H9 (cell line): ENCODE data around the gene TNIP1. TPM values are rescaled to one million over a fixed set of nuclear protein-coding genes. Genes with fewer than 3 reads are reported as not detected.

ENCODE experiments used
- DNase-seq: peaks from one replicate; pipeline ENCODE4 v3.0.0-alpha.2; 2017
- H2AFZ ChIP-seq: one replicate; pipeline ENCODE4 v1.6.1; 2013; ENCODE audit warnings: mild to moderate bottlenecking, low read length, control low read depth, moderate library complexity
- H2AK5ac ChIP-seq: 2 replicates; pipeline ENCODE4 v1.6.1; 2013; ENCODE audit warnings: low read length, control low read depth, mixed read lengths; ENCODE audit not compliant: insufficient read length
- H2BK120ac ChIP-seq: one replicate; pipeline ENCODE4 v1.6.1; 2013; ENCODE audit warnings: low read depth, mild to moderate bottlenecking, low read length, control low read depth, inconsistent platforms; ENCODE audit not compliant: poor library complexity, severe bottlenecking
- H2BK12ac ChIP-seq: 2 replicates; pipeline ENCODE4 v1.6.1; 2013; ENCODE audit warnings: low read length, control low read depth, mixed read lengths, low read depth; ENCODE audit not compliant: insufficient read length
- H2BK15ac ChIP-seq: 2 replicates; pipeline ENCODE4 v1.6.1; 2013; ENCODE audit warnings: low read depth, low read length, control low read depth
- H2BK20ac ChIP-seq: one replicate; pipeline ENCODE4 v1.6.1; 2013; ENCODE audit warnings: low read depth, mild to moderate bottlenecking, low read length, control low read depth, inconsistent platforms; ENCODE audit not compliant: poor library complexity, severe bottlenecking
- H2BK5ac ChIP-seq: 2 replicates; pipeline ENCODE4 v1.6.1; 2013; ENCODE audit warnings: low read length, control low read depth, mixed read lengths; ENCODE audit not compliant: insufficient read length
- H3K14ac ChIP-seq: 2 replicates; pipeline ENCODE4 v1.6.1; 2013; ENCODE audit warnings: low read length, control low read depth; ENCODE audit not compliant: insufficient read depth
- H3K18ac ChIP-seq: 2 replicates; pipeline ENCODE4 v1.6.1; 2013; ENCODE audit warnings: low read depth, mild to moderate bottlenecking, mixed read lengths, low read length, control low read depth; ENCODE audit not compliant: insufficient read length
- H3K23ac ChIP-seq: 2 replicates; pipeline ENCODE4 v1.6.1; 2013; ENCODE audit warnings: low read length, control low read depth, mixed read lengths, low read depth; ENCODE audit not compliant: insufficient read length
- H3K23me2 ChIP-seq: 2 replicates; pipeline ENCODE4 v1.6.1; 2013; ENCODE audit warnings: low read depth, mild to moderate bottlenecking, mixed read lengths, low read length, control low read depth; ENCODE audit not compliant: insufficient read length, poor library complexity, severe bottlenecking
- H3K27ac ChIP-seq: 2 replicates; pipeline ENCODE4 v1.5.1; 2013; ENCODE audit warnings: low read length, control low read depth, mixed read lengths, low read depth; ENCODE audit not compliant: insufficient read length
- H3K27me3 ChIP-seq: 2 replicates; pipeline ENCODE4 v1.6.1; 2013; ENCODE audit warnings: low read length, control low read depth, inconsistent platforms; ENCODE audit not compliant: insufficient read depth
- H3K4ac ChIP-seq: 2 replicates; pipeline ENCODE4 v1.6.1; 2013; ENCODE audit warnings: low read depth, mild to moderate bottlenecking, control low read depth, inconsistent platforms, low read length, moderate library complexity
- H3K4me1 ChIP-seq: 2 replicates; pipeline ENCODE4 v1.6.1; 2013; ENCODE audit warnings: low read length, control low read depth, inconsistent platforms; ENCODE audit not compliant: insufficient read depth
- H3K4me2 ChIP-seq: 2 replicates; pipeline ENCODE4 v1.6.1; 2013; ENCODE audit warnings: low read length, control low read depth, mixed read lengths; ENCODE audit not compliant: insufficient read length, insufficient read depth
- H3K56ac ChIP-seq: 2 replicates; pipeline ENCODE4 v1.6.1; 2013; ENCODE audit warnings: low read depth, mild to moderate bottlenecking, mixed read lengths, low read length, control low read depth; ENCODE audit not compliant: insufficient read length
- H3K79me1 ChIP-seq: 2 replicates; pipeline ENCODE4 v1.6.1; 2013; ENCODE audit warnings: low read depth, mild to moderate bottlenecking, moderate library complexity, low read length, control low read depth, inconsistent platforms; ENCODE audit not compliant: insufficient read depth, poor library complexity, severe bottlenecking
- H3K79me2 ChIP-seq: 2 replicates; pipeline ENCODE4 v1.6.1; 2013; ENCODE audit warnings: low read length, control low read depth, inconsistent platforms; ENCODE audit not compliant: insufficient read depth
- H3K9ac ChIP-seq: 2 replicates; pipeline ENCODE4 v1.6.1; 2013; ENCODE audit warnings: low read length, control low read depth, mixed read lengths; ENCODE audit not compliant: insufficient read length; ENCODE audit errors: extremely low read depth
- H3K9me3 ChIP-seq: one replicate; pipeline ENCODE4 v1.6.1; 2013; ENCODE audit warnings: low read depth, low read length, inconsistent platforms; ENCODE audit not compliant: control insufficient read depth
- H3T11ph ChIP-seq: one replicate; pipeline ENCODE4 v1.6.1; 2013; ENCODE audit warnings: mild to moderate bottlenecking, low read length, control low read depth, inconsistent platforms
- H4K20me1 ChIP-seq: one replicate; pipeline ENCODE4 v1.6.1; 2013; ENCODE audit not compliant: control insufficient read depth, insufficient read length, insufficient read depth
- H4K5ac ChIP-seq: 2 replicates; pipeline ENCODE4 v1.6.1; 2013; ENCODE audit warnings: low read depth, mild to moderate bottlenecking, mixed read lengths, low read length, control low read depth; ENCODE audit not compliant: insufficient read length
- H4K8ac ChIP-seq: replicated peaks from 2 replicates; pipeline ENCODE4 v1.6.1; 2013; ENCODE audit warnings: low read length, control low read depth, mixed read lengths, low read depth; ENCODE audit not compliant: insufficient read length
- H4K91ac ChIP-seq: 2 replicates; pipeline ENCODE4 v1.6.1; 2013; ENCODE audit warnings: low read depth, mild to moderate bottlenecking, moderate library complexity, mixed read lengths, low read length, control low read depth; ENCODE audit not compliant: insufficient read length
- H3K27ac Mint-ChIP-seq, 3 experiments: 2 replicates in 2 of 3; 3 replicates in 1 of 3; pipeline ENCODE4 v1.8.0; 2020 to 2021; ENCODE audit warnings: mixed read lengths in 3 of 3, mild to moderate bottlenecking in 1 of 3, moderate library complexity in 1 of 3
- H3K27me3 Mint-ChIP-seq: 2 replicates; pipeline ENCODE4 v1.8.0; 2021; ENCODE audit warnings: low read depth, mild to moderate bottlenecking, moderate library complexity, mixed read lengths
- H3K36me3 Mint-ChIP-seq, 3 experiments: 2 replicates in 2 of 3; 3 replicates in 1 of 3; pipeline ENCODE4 v1.8.0; 2020 to 2021; ENCODE audit warnings: low read depth in 3 of 3, mixed read lengths in 3 of 3; ENCODE audit not compliant: insufficient read depth in 1 of 3
- H3K4me1 Mint-ChIP-seq, 2 experiments: 2 replicates each; pipeline ENCODE4 v1.8.0; 2020; ENCODE audit warnings: mixed read lengths in 2 of 2
- H3K4me3 Mint-ChIP-seq, 2 experiments: 2 replicates in 1 of 2; 3 replicates in 1 of 2; pipeline ENCODE4 v1.8.0; 2020 to 2021; ENCODE audit warnings: mild to moderate bottlenecking in 2 of 2, mixed read lengths in 2 of 2, moderate library complexity in 1 of 2
- H3K9me3 Mint-ChIP-seq, 2 experiments: 2 replicates in 1 of 2; 3 replicates in 1 of 2; pipeline ENCODE4 v1.8.0; 2020; ENCODE audit warnings: mild to moderate bottlenecking in 2 of 2, mixed read lengths in 2 of 2, moderate library complexity in 1 of 2
- CTCF ChIP-seq: fragments of 200-600 bp; sonication (generic); conservative IDR thresholded peaks from 3 replicates; pipeline ENCODE4 v1.8.0; 2021; ENCODE audit warnings: antibody characterized with exemption, mild to moderate bottlenecking
- WGBS: extraction: QIAGEN DNeasy Blood & Tissue Kit; methylation state at CpG from one replicate; pipeline ENCODE4 v1.1.7; 2013; ENCODE audit warnings: missing lambda C conversion rate, low lambda C conversion rate, mixed read lengths; ENCODE audit not compliant: insufficient read length; ENCODE audit errors: extremely low coverage; 5-methylcytosine and 5-hydroxymethylcytosine counted together
- total RNA-seq: library from RNA; stranded (reverse); gene quantifications from 2 replicates; pipeline ENCODE4 v1.2.1, GENCODE V29; 2021

The TNIP1 gene
- total RNA-seq, 1 experiment from 2014 or later, result 40.8 TPM

DNA sequence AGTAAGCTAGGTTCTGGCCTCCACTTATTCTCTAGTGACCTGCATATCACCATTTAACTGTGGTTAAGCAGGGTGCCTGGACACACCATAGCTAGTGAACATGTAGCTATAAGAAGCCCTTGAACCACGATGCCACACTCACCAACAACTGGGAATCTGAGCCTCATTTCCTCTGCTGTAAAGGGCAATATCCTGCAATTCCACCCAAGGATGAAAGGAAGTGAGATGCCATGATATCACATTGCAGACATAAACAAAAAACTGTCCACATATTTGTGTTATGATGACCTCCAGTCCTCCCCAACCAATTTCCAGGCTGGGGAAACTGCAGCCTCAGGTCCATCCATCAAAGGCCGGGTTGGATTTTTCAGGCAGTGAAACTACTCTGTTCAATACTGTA lies 10.4 kb downstream of the TNIP1 start:
- DNase-seq, result no peak
- Mint-ChIP-seq H3K27ac (peak overlapping the region in 1 of 3 experiments; percentile 39; a peak in 1 of 7 replicates), H3K4me1 (peaks cover 21 to 24% of the 10 kb centered on the region in 2 experiments), H3K4me3 (no peak overlapping the region), H3K9me3 (no peaks in the 10 kb centered on the region), H3K36me3 (peaks cover 0 to 8% (median 6%) of the 10 kb centered on the region in 3 experiments; a peak in 5 of 7 replicates), H3K27me3 (no peaks in the 10 kb centered on the region)
- H3K18ac ChIP-seq, result no peak overlapping the region
- no peak overlapping the region for H2BK120ac ChIP-seq
- H2BK20ac ChIP-seq, result no peak overlapping the region
- H3T11ph ChIP-seq, result no peak overlapping the region
- no peaks in the 10 kb centered on the region for H3K4me1 ChIP-seq
- H3K9me3 ChIP-seq, result no peaks in the 10 kb centered on the region
- no peak overlapping the region for H3K9ac ChIP-seq
- H2AK5ac ChIP-seq, result no peak overlapping the region
- no peaks in the 10 kb centered on the region for H3K27me3 ChIP-seq
- H3K23me2 ChIP-seq, result no peaks in the 10 kb centered on the region
- no peak overlapping the region for H4K91ac ChIP-seq
- no peak overlapping the region for H3K23ac ChIP-seq
- H4K5ac ChIP-seq, result no peak overlapping the region
- WGBS, result no CpG with 5 or more reads among the region's 2 CpGs
- H2AFZ ChIP-seq, result no peak overlapping the region
- no peak overlapping the region for H2BK15ac ChIP-seq
- no peak overlapping the region for H4K8ac ChIP-seq
- no peak overlapping the region for H3K27ac ChIP-seq
- no peak overlapping the region for H2BK5ac ChIP-seq
- no peaks in the 10 kb centered on the region for H4K20me1 ChIP-seq
- peaks cover 2% of the 10 kb centered on the region for H3K79me1 ChIP-seq
- no peak overlapping the region for H3K4ac ChIP-seq
- H3K79me2 ChIP-seq, result no peaks in the 10 kb centered on the region
- TF ChIP-seq CTCF, result no peak
- no peak overlapping the region for H3K56ac ChIP-seq
- no peak overlapping the region for H3K4me2 ChIP-seq
- no peak overlapping the region for H2BK12ac ChIP-seq
- no peak overlapping the region for H3K14ac ChIP-seq
